Activated effector memory CD4-positive, alpha-beta T cell treated with anti-CD3 and anti-CD28 coated beads, Interleukin-2, amount 50 U/mL, for 16 hours (primary cell): ENCODE measurements around the gene TRPC1.

Experiments used
- DNase-seq: peaks from one replicate; pipeline ENCODE4 v3.0.0-alpha.2; 2020

Gene TRPC1

DNA sequence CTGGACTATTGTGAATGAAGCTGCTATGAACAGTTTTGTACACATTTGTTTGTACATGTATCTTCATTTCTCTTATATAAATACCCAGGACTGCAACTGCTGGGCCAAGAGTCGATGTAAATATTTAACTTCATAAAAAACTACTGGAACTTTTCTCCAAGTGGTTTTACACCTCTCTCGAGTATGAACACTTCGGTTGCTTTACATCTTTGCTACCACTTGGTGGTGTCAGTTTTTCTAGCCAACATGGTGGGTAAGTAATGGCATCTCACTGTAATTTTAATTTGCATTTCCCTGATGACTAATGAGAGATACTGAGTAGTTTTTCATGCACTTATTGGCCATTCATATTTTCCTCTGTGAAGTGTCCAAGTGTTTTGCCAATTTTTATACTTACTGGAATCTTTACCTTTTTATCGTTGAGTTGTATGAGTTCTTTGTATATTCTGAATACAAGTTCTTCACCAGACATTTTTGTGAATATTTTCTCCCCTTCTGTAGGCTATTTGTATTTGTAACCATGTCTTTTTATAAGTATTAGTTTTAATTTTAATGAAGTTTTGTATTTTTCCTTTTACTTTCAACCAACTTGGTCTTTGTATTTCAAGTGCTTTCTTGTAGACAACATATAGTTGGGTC lies 120.6 kb downstream of the TRPC1 start:
- DNase-seq = no peak

DNA sequence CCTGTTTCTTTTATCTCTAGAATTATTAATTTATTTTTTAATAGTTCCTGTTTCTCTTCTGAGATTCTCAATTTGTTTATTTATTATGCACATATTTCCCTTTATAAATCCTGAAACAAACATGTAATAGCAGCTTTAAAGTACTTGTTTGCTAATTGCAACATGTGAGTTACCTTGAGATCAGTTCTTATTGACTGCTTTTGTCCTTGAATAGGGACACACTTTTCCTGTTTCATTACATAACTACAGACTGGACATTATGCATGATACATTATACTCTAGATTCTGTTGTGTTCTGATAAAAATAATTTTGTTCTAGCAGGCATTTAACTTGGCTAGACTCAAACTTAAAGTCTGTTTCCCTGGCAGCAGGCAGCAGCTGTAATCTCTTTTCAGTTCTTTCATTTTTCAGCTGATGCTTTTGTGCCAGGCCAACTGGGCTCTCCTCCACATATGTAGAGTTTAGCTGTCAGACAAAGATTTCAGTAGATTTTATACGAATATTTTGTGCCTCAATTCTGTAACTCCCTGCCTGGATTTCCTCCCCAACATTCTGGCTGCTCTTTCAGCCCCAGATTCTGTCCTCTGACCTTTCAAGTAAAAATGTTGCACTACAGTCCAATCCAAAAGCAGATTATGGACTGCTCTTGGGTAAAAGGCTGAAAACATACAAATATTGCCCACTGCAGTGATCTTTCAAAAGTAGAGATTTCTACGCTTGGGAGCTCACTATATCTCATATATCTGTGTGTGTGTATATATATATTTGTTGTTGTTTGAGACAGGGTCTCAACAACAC lies 123.1 kb downstream of the TRPC1 start:
- DNase-seq = no peak

DNA sequence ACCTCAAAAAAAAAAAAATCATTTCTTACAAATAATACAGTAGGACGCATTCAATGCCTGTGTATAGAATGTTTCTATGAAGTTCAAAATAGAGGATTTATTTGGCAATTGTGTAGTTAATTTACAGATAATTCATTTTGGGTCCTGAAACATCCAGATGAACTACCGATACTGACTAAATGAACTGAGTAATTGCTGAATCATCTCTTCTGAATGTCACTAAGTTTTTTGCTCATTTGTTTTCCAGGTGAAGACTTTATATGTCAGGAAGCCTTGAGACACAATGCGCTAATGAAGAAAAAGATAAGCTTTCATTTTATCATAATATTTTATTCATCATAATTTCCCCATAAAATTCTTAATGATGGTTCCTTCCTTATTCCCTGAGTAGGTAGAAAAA lies 125.3 kb downstream of the TRPC1 start:
- no peak for DNase-seq

DNA sequence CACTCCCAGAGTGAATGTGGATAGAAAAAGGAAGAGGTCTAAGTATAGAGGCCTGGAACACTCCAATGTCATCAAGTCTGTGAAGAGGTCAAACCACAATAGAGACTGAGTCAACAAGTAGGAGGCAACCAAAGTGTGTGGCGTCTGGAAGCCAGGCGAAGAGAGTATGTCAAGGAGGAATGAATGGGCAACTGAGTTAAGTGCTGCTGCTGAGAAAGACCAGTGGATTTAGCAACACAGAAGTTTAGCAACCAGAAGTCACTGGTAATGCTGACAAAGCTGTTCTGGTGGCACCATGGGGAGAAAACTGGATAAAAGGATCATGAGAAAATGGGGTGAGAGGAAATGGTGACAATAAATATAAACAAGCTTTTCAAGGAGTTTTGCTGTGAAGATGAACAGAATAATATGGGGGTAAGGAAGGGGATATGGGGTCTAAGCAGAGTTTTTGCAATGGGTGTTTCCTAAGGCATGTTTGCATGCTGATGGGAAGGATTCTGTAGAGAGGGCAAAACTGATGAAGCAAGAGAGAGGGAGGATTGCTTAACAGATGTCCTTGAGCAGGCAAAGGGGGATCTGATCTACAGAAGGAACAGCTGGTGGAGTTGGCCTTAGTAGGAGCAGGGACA lies 126.7 kb downstream of the TRPC1 start:
- DNase-seq = no peak

DNA sequence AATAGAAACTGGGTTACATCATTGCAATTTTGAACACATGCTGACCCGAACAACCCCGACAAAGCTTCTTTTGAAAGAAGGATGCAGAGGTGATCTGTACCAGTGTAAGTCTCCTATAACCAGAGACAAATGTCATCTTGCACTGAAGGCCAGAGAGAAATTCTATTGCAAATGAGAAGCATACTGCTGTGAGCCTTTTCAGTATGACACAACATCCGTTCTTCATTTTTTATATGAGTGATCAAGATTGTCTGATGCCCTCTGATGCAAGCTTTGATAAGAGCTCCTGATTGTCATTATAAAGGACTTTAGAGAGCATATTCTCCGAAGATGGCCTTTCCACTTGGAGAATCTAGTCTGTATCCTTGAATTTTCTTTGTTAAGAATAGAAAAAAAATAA lies 128.2 kb downstream of the TRPC1 start:
- no peak for DNase-seq

DNA sequence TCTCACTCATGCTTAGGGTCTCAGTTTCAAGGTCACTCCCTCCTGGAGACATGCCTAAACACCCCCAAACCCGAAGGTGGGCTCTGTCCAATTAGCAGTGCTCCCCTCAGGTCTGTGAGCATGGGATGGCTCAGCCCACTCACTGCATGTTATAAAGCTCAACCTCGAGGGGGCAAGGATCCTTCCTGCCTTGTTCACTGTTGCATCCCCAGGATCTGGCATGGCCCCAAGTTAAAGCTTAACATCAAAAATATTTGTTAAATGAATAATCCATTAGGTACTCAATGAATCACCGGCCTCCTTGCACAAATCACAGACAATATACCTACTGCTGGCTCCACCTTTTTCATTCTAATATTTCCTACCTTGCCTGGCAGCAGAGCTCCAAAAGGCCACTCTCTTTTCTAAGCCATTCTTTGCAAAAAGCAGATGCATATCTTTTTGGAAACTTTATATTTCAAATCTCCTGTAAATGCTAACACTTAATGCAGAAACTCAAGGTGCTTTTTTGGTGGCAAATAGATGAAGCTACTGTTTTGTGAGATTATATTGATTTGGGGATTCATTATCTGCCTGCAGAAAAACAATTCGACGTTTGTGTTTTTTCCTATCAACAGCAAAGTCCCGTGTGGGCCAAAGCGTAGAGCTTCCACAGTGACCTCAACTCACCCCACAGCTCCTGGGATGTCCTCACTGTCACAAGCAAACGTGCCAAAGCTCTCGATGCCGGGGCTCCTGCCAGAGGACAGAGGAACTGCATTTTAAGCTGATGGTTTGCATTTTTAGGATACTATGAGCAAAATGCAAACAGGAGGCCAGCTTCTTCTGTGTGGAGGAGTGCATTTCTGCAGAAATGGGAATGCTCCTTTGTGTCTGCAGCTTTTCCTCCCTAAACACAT lies 129.7 kb downstream of the TRPC1 start:
- DNase-seq = no peak

DNA sequence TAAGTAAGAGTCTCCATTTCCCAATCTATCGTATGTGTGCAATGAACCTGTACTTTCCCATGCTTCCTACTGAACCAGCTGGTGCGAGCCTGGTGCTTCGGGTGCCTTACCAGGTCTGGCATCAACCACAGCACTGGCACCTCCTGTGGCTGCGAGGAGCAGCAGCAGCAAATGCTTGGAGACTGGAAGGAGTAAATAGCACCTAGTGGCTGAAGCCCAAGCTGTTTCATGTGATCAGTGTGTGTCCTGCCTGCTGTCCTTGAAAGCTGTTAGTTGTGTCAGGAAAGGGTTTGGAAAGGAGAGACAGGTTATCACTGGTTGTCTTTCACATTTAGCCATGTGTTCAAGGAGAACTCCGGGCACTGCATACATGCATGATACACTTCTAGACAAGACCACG lies 133.2 kb downstream of the TRPC1 start:
- DNase-seq = no peak
